Measurements from ENCODE around the gene WNT5B.
"Not testable (repeated sequence)": the region's sequence is repeated elsewhere in the genome, so short reads cannot be mapped to it uniquely, and the experiment has no call there.

WNT5B gene

DNA sequence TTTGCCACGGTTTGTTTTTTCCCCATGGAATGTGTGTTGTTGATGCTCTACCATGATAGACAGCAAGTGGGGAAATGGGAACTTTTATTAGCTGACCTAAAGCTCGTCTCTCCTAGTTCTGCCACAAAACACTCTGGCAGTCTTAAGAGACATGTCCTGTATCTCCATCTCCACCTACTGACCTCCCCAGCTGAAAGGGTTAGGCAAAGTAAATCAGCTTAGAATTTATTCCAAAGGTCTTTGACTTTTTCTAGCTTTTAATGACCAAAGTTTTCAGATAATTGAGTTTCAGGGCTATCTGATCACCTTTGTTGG is 52.4 kb downstream of the WNT5B start:
- in situ Hi-C loops (cut with HindIII; ENCODE audit: low sequenced_read_pairs), result no loop called here

DNA sequence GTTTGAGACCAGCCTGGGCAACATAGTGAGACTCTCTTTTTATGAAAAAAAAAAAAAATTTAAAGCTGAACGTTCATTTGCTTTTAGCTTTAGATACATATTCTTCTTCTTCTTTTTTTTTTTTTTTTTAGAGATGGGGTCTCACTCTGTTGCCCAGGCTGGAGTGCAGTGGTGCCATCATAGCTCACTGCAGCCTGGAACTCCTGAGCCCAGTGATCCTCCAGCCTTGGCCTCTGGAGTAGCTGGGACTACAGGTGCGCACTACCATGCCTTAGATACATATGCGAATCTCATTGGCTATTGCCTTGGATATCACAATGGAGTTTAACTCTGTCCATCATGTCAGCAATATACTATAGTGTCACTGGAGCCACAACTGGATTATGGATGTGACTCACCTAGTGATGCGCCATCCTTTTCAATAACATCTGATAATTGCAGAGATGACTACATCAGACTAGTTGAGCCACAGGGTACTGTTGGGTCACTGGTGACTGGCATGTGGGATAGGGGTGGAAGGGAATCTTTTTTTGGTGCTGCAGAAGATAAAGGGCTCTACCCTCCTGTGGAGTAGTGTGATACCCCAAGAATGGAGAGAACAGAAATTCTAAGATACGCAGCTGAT is 59.2 kb downstream of the WNT5B start:
- in situ Hi-C loops (cut with HindIII; ENCODE audit: low sequenced_read_pairs), result no loop called here

DNA sequence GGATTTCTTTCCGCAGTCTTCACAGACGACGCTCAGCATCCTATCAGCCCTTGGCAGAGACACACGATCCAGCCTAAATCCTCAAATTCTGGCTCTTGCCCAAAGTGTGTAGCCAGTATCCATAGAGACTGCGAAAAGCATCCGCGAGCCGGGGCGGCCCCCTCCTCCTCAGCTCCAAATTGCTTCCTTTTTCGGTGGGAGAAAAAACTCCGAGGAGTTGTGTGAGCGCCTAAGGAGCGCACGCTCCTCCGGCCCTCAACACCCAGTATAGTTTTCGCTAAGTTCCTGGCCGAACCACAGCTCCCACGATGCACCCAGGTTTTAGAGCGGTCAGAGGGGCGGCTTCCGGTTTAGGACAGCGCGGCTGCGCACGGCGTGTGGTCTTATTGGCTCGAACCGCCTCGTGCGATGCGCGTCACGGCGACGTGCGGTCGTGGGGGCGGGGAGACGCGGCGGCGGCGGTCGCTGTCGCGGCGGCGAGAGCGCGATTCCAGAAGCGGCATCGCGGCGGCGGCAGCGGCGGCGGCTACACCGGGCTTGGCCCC is 61.6 kb downstream of the WNT5B start, which contains the start of gene ADIPOR2:
TSS of gene ADIPOR2 (plus strand) at position 493 of the 545 bp plus-strand sequence. CDS start 63,274 bp downstream, outside the sequence.
- in situ Hi-C loops (cut with HindIII; ENCODE audit: low sequenced_read_pairs), result no loop called here

DNA sequence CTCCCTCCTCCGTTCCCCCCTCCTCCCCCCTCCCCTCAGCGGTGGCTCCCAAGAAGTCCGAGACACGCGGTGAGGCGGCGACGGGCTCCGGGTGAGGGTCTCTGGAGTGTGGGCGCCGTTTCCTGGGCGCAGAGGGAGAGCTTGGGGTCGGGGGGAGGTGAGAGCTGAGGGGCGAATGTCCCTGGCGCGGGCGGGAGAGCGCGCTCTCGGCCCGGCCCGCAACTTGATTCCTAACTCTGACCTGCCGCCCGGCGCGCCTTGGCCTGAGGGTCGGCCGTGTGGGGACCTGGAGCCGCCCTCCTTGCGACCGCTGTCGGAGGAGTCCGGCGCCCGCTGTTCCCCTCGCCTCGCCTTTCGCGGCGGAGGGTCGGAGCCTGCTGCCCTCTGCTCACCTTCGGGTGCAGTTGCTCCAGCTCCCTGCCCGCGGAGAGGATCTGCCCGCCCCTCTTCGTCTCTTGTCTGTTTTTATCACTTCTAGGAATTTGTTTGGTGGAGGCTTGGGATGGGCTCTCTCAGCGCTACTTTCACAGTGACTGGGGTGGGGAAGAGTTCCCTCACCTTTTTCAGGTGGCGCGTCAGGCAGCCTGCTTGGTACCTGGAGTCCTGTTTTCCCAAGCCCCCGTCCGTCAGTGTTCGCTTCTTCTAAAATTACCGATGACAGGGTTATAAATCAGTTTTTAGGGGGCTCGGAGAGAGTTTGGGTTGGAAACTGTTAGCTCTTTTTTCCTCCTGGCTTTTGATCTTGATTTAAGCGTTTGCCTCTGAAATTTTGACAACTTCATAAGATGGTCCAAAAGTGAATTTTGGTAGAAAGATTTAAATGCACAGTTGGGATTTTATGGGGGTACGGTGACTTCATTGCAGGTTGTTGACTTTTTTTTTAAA is 62.3 kb downstream of the WNT5B start:
- in situ Hi-C loops (cut with HindIII; ENCODE audit: low sequenced_read_pairs), result no loop called here

DNA sequence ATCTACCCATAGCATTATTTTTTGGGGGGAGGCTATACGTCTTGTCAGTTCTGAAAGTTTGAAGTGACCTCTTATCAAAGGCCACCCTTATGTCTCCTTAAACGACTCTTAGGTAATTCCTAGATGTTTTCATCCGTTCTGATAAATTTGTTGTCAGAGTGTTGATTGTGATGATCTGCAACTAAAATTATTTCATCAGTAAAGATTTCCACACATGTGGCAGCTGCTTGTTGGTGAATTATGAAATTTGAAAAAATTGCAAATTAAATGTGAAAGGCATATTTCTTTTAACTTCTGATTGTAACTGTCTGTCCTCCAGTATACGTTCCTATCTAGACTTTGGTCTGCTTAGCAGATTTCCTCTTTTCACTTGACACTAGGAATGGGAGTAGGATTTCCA is 63.2 kb downstream of the WNT5B start:
- in situ Hi-C loops (cut with HindIII; ENCODE audit: low sequenced_read_pairs), result no loop called here

DNA sequence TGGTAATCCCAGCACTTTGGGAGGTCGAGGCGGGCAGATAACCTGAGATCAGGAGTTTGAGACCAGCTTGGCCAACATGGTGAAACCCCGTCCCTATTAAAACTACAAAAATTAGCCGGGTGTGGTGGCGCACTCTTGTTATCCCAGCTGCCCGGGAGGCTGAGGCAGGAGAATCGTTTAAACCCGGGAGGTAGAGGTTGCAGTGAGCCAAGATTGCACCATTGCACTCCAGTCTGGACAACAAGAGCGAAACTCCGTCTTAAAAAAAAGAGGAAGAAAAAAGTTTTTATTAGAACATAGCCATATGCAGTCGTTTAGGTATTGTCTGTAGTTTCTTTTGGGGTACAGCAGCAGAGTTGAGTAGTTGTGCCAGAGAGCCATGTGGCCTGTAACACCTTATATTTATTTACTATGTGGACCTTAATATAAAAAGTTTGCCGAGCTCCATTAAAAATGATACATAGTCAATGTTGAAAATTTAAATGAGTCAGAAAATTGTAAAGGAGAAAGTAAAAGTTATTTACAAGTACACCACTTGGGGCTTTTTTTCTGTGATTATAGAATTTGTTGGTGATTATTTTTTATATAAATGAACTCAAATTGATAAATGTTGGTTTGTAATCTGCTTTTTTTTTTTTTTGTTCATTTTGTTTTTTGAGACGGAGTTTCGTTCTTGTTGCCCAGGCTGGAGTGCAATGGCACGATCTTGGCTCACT is 64.0 kb downstream of the WNT5B start:
- in situ Hi-C loops (cut with HindIII; ENCODE audit: low sequenced_read_pairs), result no loop called here

DNA sequence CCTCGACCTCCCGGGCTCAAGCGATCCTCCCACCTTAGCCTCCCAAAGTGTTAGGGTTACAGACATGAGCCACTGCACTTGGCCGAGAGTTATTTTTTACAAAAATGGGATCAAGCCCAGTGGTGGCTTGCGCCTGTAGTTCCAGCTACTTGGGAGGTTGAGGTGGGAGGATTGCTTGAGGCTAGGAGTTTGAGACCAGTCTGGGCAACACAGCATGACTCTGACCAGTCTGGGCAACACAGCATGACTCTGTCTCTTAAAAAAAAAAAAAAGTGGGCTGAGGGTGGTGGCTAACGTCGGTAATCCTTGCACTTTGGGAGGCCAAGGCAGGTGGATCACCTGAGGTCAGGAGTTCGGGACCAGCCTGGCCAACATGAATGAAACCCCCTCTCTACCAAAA is 66.1 kb downstream of the WNT5B start:
- in situ Hi-C loops (cut with HindIII; ENCODE audit: low sequenced_read_pairs), result not testable (repeated sequence)

DNA sequence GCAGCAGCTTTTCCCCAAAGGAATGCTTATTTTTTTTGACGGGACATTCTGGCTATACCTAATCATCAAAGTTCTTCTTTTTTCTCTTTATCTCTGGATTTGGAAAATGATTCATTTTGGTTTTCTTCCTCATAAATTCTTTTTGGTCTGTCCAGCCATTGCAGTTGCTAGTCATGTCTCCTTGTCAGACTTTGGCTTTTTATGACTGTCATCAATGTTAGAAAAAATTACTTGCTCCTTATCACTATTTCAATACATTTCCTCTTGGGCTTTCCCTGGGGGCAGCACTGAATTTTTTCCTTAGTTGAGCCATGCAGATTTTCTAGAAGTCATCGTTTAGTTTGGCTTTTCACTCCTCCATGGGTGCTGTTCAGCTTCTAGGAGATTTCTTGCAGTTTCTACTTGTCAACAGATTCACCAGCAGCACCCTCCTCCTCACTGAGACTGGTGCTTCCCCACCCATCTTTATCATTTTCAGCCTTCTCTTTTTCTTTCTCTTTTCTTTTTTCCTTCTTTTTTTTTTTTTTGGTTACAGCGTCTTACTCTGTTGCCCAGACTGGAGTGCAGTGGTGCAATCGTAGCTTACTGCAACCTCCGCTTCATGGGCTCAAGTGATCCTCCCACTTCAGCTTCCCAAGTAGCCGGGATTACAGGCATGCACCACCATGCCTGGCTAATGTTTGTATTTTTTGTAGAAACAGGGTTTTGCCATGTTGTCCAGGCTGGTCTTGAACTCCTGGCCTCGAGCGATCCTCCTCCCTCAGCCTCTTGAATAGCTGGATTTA is 67.0 kb downstream of the WNT5B start:
- in situ Hi-C loops (cut with HindIII; ENCODE audit: low sequenced_read_pairs), result no loop called here

DNA sequence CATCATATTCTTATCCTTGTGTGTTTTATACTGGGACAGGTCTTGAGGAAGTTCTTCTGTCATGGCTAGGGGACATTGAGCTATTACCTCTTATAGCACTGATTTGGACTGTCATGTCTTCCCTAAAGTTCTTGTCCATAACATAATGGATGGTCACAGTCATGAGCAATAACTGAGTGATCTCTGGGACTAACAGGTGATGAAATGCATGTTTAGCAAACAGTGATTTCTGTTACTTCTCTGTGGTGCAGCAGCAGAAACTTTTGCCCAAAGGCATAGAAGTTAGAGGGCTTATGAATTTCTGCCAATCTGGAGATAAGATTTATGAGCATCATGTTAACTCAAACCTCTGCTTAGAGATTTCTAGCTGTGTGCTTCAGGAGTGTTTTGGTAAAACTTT is 67.8 kb downstream of the WNT5B start:
- in situ Hi-C loops (cut with HindIII; ENCODE audit: low sequenced_read_pairs), result no loop called here
